ENCODE measurements around the gene S1PR4.
"Not testable (repeated sequence)": the region's sequence is repeated elsewhere in the genome, so short reads cannot be mapped to it uniquely, and the experiment has no call there.

Gene S1PR4

DNA sequence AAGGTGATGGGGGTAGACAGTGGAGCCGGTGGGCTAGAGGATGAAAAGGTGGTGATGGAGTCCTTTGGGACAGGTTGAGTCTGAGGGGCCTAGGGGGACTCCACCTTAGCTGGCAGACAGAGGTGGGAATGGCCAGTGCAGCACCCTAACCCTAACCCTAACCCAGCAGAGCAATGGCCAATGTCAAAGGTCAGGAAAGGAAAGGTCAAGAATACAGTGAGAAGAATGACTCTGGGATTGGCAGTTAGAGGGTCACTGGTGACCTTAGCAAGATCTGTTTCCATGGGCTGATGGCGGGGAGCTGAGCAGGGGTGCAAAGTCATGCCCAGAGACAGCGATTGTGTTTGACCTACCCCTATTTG is 26.2 kb upstream of the S1PR4 start:
- DNase-seq (ENCODE audit: low read depth): no peak

DNA sequence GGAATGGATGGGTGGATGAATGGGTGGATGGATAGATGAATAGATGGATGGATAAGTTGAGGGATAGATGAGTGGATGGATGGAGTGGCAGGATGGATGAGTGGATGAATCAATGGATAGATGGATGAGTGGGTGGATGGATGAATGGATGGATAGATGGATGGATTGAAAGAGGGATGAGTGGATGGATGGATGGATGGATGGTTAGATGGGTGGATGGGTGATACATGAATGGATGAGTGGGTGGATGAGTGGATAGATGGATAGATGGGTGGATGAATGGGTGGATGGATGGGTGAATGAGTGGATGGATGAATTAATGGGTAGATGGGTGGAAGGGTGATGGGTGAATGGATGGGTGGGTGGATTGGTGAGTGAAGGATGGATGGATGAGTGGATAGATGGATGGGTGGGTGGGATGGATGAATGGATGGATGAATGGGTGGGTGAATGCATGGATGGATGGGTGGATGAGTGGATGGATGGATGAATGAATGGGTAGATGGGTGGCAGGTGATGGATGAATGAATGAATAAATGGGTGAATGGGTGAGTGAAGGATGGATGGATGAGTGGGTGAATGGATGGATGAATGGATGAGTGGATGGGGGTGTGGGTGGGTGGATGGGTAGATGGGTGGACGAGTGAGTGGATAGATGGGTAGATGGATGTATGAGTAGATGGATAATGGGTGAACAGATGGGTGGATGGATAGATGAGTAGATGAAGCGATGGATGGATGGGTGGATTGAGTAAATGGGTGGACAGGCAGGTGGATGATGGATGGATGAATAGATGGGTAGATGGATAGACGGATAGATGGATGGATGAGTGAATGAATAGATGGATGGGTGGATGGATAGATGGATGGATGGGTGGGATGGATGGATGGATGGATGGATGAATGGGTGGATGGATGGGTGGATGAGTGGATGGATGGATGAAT is 25.0 kb upstream of the S1PR4 start:
- DNase-seq (ENCODE audit: low read depth): no peak

DNA sequence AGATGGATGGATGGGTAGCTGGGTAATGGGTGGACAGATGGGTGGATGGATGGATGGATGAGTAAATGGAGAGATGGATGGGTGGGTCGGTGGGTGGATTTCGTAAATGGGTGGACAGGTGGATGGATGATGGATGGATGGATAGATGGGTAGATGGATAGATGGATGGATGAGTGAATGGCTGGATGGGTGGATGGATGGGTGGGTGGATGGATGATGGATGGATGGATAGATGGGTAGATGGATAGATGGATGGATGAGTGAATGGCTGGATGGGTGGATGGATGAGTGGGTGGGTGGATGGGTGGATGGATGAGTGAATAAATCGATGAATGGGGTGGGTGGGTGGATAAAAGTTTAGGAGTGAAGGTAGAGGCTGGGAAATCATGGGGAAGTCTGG is 24.1 kb upstream of the S1PR4 start:
- DNase-seq (ENCODE audit: low read depth): not testable (repeated sequence)

DNA sequence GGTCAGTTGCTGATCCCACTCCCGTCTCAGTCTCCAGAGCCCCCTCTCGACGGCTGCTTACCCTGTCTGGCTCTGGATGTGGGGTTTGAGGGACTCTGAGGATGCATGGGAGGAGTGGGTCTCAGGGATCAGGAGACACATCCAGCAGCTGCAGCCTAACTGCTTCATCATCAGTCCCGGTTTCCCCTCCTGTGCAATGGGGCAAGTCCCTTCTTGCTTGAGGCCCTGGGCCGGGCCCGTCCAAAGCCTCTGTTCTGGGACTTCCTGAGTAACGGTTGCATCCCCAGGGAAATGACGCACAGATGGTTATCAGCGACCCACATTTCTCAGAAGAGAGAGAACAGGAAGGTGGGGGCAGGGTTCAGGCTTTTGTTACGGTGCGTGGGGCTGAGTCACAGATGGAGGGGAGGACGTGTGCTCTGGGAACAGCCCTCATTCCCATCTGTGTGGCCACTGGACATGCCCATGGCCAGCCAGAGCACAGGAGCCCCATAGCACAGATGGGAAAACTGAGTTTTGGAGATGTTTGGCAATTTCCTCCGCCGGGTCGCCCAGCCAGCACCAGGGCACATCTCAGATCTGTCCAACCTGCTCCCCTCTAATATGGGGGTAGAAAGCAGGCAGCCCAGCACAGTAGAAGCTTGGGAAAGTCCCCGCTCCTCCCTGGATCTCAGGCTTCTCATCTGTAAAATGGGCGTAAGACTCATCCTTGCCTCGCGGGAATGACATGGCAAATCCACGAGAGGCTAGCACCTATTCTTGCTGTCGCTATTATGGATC is 23.4 kb upstream of the S1PR4 start:
- peak; percentile 95 for DNase-seq (ENCODE audit: low read depth)

DNA sequence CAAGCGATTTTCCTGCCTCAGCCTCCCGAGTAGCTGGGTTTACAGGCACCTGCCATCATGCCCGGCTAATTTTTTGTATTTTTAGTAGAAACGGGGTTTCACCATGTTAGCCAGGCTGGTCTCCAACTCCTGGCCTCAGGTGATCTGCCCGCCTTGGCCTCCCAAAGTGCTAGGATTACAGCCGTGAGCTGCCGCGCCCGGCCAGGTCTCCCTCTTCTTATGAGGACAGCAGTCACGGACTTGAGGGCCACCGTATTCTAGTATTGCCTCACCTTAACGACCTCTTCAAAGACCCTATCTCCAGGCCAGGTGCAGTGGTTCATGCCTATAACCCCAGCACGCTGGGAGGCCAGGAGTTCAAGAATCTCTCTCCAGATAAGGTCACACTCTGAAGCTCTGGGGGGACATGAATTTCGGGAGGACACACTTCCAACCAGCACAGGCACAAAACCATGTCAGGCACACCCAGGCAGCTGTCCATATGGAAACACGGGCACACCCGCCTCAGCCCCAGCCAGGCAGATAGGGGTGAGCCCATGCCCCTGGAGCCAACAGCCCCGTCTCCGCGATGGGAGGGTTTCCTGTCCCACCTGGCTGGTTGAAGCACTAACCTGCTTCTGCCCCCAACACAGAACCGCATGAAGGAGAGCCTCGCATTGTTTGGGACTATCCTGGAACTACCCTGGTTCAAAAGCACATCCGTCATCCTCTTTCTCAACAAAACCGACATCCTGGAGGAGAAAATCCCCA is 21.3 kb upstream of the S1PR4 start:
- DNase-seq (ENCODE audit: low read depth): no peak

DNA sequence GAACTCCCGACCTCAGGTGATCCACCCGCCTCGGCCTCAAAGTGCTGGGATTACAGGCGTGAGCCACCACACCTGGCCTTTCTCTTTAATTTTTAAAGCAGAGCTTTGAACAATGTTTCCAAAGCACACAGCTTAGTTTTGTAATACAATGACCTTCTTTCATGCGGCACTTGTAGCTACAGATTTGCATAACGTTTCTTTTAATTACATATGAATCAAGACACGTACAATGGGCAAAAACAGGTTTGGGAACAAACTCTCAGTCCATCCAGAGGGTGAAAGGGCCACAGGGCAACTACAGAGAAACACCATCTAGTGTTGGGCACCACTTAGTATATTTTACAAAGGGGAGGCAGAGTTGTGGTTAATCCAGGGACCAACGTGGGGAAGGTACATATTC is 19.0 kb upstream of the S1PR4 start:
- no peak for DNase-seq (ENCODE audit: low read depth)

DNA sequence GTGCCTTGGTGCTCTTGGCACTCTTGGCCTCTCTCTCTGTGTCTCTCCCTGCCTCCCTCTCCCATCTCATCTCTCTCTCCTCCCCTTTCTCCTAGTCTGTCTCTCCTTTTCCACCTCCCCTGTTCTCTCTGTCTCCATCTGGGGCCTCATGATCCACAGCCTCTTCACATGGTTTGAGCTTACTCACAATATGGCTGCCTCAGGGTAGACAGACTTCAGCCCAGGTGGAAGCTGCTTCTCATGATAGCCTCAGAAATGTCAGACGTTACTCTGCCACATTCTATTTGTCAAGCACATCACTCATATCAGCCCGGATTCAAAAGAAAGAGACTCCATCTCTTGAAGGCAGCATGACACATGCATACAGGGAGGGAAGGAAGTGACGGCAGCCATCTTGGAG is 18.4 kb upstream of the S1PR4 start:
- DNase-seq (ENCODE audit: low read depth): no peak

DNA sequence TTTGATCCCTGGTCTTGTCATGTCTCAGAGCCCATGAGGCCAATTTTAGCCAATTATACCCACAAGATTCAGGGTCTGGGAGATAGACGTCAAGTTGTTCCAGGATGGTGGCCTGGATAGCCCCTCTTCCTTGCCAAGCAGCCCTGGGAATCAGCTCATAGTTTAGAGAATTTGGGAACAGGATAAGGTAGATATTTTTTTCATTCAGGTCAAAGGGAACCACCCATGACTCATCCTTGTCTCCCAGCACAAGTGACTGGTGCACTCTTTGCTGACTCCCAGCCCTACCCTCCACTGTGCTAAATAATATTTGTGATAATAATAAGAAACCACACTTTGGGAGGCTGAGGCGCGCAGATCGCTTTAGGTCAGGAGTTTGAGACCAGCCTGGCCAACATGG is 17.1 kb upstream of the S1PR4 start:
- DNase-seq (ENCODE audit: low read depth): no peak

DNA sequence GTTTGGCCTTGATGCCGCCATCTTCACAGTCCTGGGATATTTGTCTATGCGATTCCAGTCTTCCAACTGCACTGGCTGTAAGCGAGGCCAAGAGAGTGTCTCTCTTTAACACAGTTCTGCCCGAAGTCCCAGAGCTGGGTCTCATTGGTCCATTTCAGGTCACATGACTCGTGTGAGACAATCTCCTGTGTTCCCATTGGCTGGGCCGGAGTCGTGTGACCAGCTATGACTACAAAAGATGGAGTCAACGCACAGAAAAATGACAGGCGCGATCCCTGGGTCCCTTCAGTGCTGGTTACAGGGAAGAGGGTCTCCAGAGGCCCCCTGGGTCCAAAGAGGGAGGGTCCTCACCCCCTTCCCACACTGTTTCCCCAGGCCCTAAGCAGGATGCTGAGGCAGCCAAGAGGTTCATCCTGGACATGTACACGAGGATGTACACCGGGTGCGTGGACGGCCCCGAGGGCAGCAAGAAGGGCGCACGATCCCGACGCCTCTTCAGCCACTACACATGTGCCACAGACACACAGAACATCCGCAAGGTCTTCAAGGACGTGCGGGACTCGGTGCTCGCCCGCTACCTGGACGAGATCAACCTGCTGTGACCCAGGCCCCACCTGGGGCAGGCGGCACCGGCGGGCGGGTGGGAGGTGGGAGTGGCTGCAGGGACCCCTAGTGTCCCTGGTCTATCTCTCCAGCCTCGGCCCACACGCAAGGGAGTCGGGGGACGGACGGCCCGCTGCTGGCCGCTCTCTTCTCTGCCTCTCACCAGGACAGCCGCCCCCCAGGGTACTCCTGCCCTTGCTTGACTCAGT is 15.9 kb upstream of the S1PR4 start:
- no peak for DNase-seq (ENCODE audit: low read depth)

DNA sequence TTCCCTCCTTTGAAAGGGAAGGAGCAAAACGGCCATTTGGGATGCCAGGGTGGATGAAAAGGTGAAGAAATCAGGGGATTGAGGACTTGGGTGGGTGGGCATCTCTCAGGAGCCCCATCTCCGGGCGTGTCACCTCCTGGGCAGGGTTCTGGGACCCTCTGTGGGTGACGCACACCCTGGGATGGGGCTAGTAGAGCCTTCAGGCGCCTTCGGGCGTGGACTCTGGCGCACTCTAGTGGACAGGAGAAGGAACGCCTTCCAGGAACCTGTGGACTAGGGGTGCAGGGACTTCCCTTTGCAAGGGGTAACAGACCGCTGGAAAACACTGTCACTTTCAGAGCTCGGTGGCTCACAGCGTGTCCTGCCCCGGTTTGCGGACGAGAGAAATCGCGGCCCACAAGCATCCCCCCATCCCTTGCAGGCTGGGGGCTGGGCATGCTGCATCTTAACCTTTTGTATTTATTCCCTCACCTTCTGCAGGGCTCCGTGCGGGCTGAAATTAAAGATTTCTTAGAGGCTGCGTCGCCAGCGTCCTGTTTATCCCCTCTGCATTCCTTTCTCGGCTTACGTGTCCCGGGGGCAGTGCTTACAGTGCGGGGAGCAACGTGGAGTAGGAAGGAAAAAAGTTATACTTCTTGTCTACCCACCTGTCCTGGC is 15.2 kb upstream of the S1PR4 start:
- peak; percentile 24 for DNase-seq (ENCODE audit: low read depth)

DNA sequence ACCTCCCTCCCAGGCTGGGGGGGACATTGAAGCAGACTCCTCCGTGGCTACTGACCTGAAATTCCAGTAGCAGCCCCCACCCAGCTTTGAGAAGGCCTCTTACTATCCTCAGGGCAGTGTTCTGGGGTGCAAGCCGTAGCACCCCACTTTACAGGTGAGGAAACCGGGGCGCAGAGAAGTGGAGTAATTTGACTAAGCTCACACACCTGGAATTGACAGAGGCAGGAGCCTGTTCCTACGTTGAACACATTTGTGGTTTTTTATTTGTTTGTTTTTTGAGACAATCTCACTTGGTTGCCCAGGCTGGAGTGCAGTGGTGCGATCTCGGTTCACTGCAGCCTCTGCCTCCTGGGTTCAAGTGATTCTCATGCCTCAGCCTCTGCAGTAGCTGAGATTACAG is 14.6 kb upstream of the S1PR4 start:
- DNase-seq (ENCODE audit: low read depth): no peak

DNA sequence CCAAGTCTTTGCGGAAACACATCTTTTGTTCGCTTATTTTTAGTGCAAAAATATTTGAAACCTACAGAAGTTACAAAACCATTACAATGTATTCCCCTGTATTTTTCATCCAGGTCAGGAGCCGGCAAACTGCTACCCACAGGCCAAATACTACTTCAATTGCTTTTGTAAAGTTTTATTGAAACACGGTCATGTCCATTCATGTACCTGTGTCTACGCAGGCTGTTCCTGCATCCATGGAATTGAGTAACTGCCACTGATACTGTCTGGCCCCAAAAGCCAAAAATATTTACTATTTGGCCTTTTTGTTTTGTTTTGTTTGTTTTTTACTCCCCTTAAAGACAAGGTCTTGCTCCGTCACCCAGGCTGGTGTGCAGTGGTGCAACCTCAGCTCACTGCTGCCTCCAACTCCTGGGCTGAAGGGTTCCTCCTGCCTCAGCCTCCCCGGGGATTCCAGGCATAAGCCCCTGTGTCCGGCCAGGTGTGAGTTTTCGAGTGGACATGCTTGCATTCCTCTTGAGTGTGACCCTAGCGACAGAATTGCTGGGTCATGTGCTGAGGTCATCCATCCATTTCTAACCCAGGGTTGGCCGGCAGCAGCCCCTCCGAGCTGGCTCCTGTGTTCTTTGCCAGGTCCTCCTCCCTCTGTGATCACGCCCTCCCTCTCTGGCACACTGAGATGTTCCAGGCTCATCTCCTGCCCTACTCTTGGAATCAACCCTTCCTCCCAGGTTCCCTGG is 10.9 kb upstream of the S1PR4 start:
- no peak for DNase-seq (ENCODE audit: low read depth)

DNA sequence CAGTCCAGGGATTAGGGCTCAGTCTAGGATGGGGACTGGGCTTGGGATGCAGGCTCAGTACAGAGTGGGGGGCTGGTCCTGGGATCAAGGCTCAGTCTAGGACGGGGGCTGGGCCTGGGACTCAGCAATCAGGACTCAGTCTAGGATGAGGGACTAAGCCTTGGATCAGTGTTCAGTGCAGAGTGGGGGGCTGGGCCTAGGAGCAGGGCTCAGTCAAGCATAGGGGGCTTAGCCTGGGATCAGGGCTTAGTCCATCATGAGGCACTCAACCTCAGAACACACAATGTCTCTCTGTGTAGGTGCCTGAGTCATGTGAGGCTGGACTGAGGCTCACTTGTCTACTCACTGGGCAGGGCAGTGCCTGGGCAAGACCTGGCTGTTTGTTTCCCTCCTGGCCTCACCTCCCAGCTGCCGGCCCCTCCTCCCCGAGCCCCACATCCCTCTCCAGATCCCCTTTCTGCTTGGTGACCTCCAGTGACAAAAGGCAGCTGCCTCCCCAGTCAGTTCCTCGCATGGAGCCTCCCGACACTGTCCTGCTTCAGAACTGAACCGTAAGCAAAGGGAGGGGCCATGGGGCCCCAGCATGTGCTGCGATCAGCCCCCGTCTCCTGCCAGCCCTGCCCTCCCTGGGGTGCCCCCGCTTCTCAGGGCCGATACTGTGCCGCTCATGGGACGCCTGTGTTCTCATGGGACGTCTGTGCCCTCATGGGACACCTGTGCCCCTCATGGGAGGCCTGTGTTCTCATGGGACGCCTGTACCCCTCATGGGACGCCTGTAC is 6.5 kb upstream of the S1PR4 start:
- DNase-seq (ENCODE audit: low read depth): no peak

DNA sequence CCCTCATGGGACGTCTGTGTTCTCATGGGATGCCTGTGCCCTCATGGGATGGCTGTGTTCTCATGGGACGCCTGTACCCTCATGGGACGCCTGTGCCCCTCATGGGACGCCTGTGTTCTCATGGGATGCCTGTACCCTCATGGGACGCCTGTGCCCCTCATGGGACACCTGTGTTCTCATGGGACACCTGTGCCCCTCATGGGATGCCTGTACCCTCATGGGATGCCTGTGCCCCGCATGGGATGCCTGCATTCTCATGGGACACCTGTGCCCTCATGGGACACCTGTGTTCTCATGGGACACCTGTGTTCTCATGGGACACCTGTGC is 5.9 kb upstream of the S1PR4 start:
- not testable (repeated sequence) for DNase-seq (ENCODE audit: low read depth)

DNA sequence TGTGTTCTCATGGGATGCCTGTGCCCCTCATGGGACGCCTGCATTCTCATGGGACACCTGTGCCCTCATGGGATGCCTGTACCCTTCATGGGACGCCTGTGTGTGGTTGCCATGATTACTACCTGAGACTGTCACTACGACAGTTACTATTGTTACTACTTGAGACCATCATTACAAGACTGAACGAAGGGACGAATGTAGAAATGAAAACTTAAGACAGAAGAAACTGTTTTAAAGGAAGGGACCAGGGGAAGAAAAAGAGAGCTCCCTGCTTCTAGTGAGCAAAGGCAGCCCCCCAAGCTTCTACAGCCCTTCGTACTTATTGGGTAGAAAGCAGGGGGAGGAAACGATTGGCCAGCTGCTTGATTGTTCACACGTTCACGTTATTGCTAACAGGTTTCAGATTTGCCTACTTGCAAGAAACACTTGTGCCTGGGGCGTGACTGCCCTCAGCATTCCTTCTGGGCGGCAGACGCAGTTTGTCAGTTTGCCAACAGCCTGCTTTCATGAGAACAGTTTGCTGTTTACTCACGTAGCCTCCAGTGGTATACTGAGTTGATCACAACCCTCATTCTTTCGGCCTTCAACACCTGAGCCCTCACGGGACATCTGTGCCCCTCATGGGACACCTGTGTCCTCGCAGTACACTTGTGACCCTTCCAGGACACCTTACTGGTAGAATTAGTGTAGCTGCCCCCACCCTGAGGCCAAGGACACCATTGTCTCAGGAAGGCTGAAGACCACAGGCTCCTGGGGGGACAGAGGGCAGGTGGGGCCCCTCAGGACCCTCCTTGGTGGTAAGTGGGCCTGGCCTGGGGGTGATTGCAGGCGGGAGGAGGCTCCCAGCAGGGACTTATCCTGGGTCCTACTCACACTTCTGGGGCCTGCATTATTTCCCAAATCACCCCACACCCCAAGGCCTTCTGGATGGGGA is 2.5 kb upstream of the S1PR4 start:
- peak; percentile 78 for DNase-seq (ENCODE audit: low read depth)

DNA sequence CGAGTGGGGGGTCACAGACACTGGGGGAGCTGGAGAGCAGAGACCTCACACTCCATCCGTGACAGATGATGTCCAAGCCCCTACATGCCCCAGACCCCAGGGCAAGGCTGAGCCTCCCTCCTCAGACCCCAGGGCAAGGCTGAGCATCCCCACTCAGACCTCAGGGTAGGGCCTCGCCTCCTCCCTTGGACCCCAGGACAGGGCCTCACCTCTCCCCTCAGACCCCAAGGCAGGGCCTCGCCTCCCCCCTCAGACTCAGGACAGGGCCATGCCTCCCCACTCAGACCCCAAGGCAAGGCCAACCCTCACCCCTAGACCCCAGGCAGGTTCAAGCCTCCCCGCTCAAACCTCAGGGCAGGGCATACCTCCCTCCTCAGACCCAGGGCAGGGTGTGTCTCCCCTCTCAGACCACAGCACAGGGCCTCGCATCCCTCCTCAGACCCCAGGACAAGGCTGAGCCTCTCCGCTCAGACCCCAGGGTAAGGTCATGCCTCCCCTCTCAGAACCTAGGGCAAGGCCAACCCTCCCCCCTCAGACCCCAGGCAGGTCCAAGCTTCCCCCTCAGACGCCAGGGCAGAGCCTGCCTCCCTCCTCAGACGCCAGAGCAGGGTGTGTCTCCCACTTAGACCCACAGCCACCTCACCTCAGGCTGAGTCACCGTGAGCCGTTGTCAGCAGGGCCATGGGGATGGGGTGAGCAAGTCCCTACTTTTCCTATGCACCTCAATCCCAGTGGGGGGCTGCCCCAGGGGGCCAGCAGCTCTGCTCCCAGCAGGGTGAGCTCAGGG is 1.7 kb upstream of the S1PR4 start:
- DNase-seq (ENCODE audit: low read depth): no peak

DNA sequence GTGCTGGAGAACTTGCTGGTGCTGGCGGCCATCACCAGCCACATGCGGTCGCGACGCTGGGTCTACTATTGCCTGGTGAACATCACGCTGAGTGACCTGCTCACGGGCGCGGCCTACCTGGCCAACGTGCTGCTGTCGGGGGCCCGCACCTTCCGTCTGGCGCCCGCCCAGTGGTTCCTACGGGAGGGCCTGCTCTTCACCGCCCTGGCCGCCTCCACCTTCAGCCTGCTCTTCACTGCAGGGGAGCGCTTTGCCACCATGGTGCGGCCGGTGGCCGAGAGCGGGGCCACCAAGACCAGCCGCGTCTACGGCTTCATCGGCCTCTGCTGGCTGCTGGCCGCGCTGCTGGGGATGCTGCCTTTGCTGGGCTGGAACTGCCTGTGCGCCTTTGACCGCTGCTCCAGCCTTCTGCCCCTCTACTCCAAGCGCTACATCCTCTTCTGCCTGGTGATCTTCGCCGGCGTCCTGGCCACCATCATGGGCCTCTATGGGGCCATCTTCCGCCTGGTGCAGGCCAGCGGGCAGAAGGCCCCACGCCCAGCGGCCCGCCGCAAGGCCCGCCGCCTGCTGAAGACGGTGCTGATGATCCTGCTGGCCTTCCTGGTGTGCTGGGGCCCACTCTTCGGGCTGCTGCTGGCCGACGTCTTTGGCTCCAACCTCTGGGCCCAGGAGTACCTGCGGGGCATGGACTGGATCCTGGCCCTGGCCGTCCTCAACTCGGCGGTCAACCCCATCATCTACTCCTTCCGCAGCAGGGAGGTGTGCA is 587 bp downstream of the S1PR4 start:
- DNase-seq (ENCODE audit: low read depth): no peak

Data from fibroblast of gingiva (primary cell).